Measurements from ENCODE around the gene SRCIN1.

- no peak for TF ChIP-seq CTCF (IDR thresholded peaks at IDR 0.05; ENCODE audit: low read depth, low read length, poor library complexity, severe bottlenecking)
- no peak for TF ChIP-seq EZH2phosphoT487 (IDR thresholded peaks at IDR 0.05; ENCODE audit: borderline replicate concordance, low read length)
Observed at GRCh38 chr17:38611070-38611786, 5.5 kb upstream of the SRCIN1 start.

All from DOHH2 (cell line).